Measurements from ENCODE around the gene PROKR2.
A peak's percentile ranks its signal among the peaks of the same experiment; 100 is the strongest.

Gene PROKR2

GRCh38 chr20:5361176-5361575 lies 44.4 kb upstream of the PROKR2 start:
- Histone ChIP-seq H3K4me3 (ENCODE audit: insufficient read depth in 1 of 2, low read depth in 1 of 2, low read length in 2 of 2) (no peak overlapping the region), H3K23ac (ENCODE audit: low read length in 2 of 2) (no peak overlapping the region), H3K36me3 (ENCODE audit: control insufficient read depth in 1 of 2, insufficient read depth in 2 of 2, low read depth in 1 of 2, low read length in 2 of 2) (no peaks in the 10 kb centered on the region), H3K4ac (ENCODE audit: low read depth in 1 of 2, low read length in 2 of 2) (no peak overlapping the region), H2BK15ac (ENCODE audit: low read depth, poor library complexity, severe bottlenecking) (no peak overlapping the region), H2BK5ac (ENCODE audit: low read depth, low read length, poor library complexity, severe bottlenecking) (no peak overlapping the region), H2BK12ac (ENCODE audit: low read length in 2 of 2) (no peak overlapping the region), H4K91ac (ENCODE audit: low read length) (no peak overlapping the region), H3K18ac (ENCODE audit: low read depth in 1 of 2, low read length in 2 of 2) (no peak overlapping the region), H3K27me3 (ENCODE audit: control insufficient read depth in 1 of 2, insufficient read depth in 1 of 2, low read length in 2 of 2) (no peaks in the 10 kb centered on the region), H3K79me1 (replicated peaks; ENCODE audit: low read length, poor library complexity, severe bottlenecking) (no peaks in the 10 kb centered on the region), H2BK120ac (ENCODE audit: low read depth, low read length) (no peak overlapping the region), H3K14ac (ENCODE audit: low read length in 2 of 2) (no peak overlapping the region), H2AK5ac (ENCODE audit: low read length, severe bottlenecking) (no peak overlapping the region), H2AFZ (ENCODE audit: low read depth, low read length) (no peak overlapping the region), H3K4me1 (ENCODE audit: control insufficient read depth, insufficient read depth, low read depth, low read length) (no peaks in the 10 kb centered on the region), H4K8ac (ENCODE audit: low read length) (no peak overlapping the region), H3K27ac (ENCODE audit: low read length, poor library complexity, severe bottlenecking) (no peak overlapping the region), H3K4me2 (ENCODE audit: low read length, poor library complexity, severe bottlenecking) (no peak overlapping the region), H3K9ac (ENCODE audit: low read length) (no peak overlapping the region), H3K9me3 (ENCODE audit: control insufficient read depth, low read length) (peaks cover 10% of the 10 kb centered on the region)
- 65% methylated on average over 2 of the region's 4 CpGs for WGBS
- no peak for DNase-seq

DNA sequence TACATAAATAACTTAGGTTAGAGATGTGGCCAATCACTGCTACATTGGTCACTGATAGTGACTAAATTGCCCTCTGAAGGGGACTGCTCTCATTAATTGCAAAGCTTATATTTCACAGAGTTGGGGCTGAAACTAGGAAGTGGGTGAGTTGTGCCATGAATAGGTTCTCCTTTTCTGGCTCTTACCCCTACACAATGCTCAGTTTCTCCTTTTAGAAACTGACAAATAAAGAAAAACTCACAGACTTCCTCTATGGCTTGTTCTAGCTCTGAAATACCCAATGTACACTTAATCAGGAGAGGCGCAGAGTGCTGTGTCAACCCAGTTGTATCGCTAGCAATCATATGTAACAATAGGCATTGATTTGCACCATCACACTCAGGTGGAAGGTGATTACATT lies 41.2 kb upstream of the PROKR2 start:
- DNase-seq: no peak
- 92% methylated on average over 2 of the region's 2 CpGs for WGBS
- peaks cover 4% of the 10 kb centered on the region for H3K9me3 ChIP-seq (ENCODE audit: control insufficient read depth, low read length)

GRCh38 chr20:5356941-5357340 lies 40.2 kb upstream of the PROKR2 start:
- no peak overlapping the region for H3K4ac ChIP-seq (ENCODE audit: low read depth in 1 of 2, low read length in 2 of 2)
- H2BK120ac ChIP-seq (ENCODE audit: low read depth, low read length): no peak overlapping the region
- no peak overlapping the region for H3K14ac ChIP-seq (ENCODE audit: low read length in 2 of 2)
- no peak overlapping the region for H2BK15ac ChIP-seq (ENCODE audit: low read depth, poor library complexity, severe bottlenecking)
- no peak overlapping the region for H3K27ac ChIP-seq (ENCODE audit: low read length, poor library complexity, severe bottlenecking)
- no peaks in the 10 kb centered on the region for H3K27me3 ChIP-seq (ENCODE audit: control insufficient read depth in 1 of 2, insufficient read depth in 1 of 2, low read length in 2 of 2)
- H3K9me3 ChIP-seq (ENCODE audit: control insufficient read depth, low read length): peaks cover 4% of the 10 kb centered on the region
- no peak overlapping the region for H4K8ac ChIP-seq (ENCODE audit: low read length)
- H3K4me1 ChIP-seq (ENCODE audit: control insufficient read depth, insufficient read depth, low read depth, low read length): no peaks in the 10 kb centered on the region
- WGBS: 79% methylated on average over 4 of the region's 4 CpGs
- H2BK5ac ChIP-seq (ENCODE audit: low read depth, low read length, poor library complexity, severe bottlenecking): no peak overlapping the region
- H3K23ac ChIP-seq (ENCODE audit: low read length in 2 of 2): no peak overlapping the region
- H3K4me2 ChIP-seq (ENCODE audit: low read length, poor library complexity, severe bottlenecking): no peak overlapping the region
- no peak overlapping the region for H2AFZ ChIP-seq (ENCODE audit: low read depth, low read length)
- H2BK12ac ChIP-seq (ENCODE audit: low read length in 2 of 2): no peak overlapping the region
- no peaks in the 10 kb centered on the region for H3K79me1 ChIP-seq (replicated peaks; ENCODE audit: low read length, poor library complexity, severe bottlenecking)
- no peak overlapping the region for H2AK5ac ChIP-seq (ENCODE audit: low read length, severe bottlenecking)
- H4K91ac ChIP-seq (ENCODE audit: low read length): no peak overlapping the region
- no peak overlapping the region for H3K9ac ChIP-seq (ENCODE audit: low read length)
- H3K4me3 ChIP-seq (ENCODE audit: insufficient read depth in 1 of 2, low read depth in 1 of 2, low read length in 2 of 2): no peak overlapping the region
- DNase-seq: peak; percentile 1
- H3K36me3 ChIP-seq (ENCODE audit: control insufficient read depth in 1 of 2, insufficient read depth in 2 of 2, low read depth in 1 of 2, low read length in 2 of 2): no peaks in the 10 kb centered on the region
- H3K18ac ChIP-seq (ENCODE audit: low read depth in 1 of 2, low read length in 2 of 2): no peak overlapping the region

More for the DNA sequence above, 41.2 kb upstream of the PROKR2 start:
- no peak overlapping the region for H3K4me2 ChIP-seq (ENCODE audit: low read length, poor library complexity, severe bottlenecking)
- no peak overlapping the region for H2BK15ac ChIP-seq (ENCODE audit: low read depth, poor library complexity, severe bottlenecking)
- no peak overlapping the region for H3K14ac ChIP-seq (ENCODE audit: low read length in 2 of 2)
- no peak overlapping the region for H3K9ac ChIP-seq (ENCODE audit: low read length)
- H3K27ac ChIP-seq (ENCODE audit: low read length, poor library complexity, severe bottlenecking): no peak overlapping the region
- no peaks in the 10 kb centered on the region for H3K27me3 ChIP-seq (ENCODE audit: control insufficient read depth in 1 of 2, insufficient read depth in 1 of 2, low read length in 2 of 2)
- no peak overlapping the region for H2BK120ac ChIP-seq (ENCODE audit: low read depth, low read length)
- H4K91ac ChIP-seq (ENCODE audit: low read length): no peak overlapping the region
- H3K18ac ChIP-seq (ENCODE audit: low read depth in 1 of 2, low read length in 2 of 2): no peak overlapping the region
- no peak overlapping the region for H2BK5ac ChIP-seq (ENCODE audit: low read depth, low read length, poor library complexity, severe bottlenecking)
- no peak overlapping the region for H2AFZ ChIP-seq (ENCODE audit: low read depth, low read length)
- no peak overlapping the region for H3K4me3 ChIP-seq (ENCODE audit: insufficient read depth in 1 of 2, low read depth in 1 of 2, low read length in 2 of 2)
- no peak overlapping the region for H4K8ac ChIP-seq (ENCODE audit: low read length)
- H3K79me1 ChIP-seq (replicated peaks; ENCODE audit: low read length, poor library complexity, severe bottlenecking): no peaks in the 10 kb centered on the region
- no peak overlapping the region for H2AK5ac ChIP-seq (ENCODE audit: low read length, severe bottlenecking)
- H3K4ac ChIP-seq (ENCODE audit: low read depth in 1 of 2, low read length in 2 of 2): no peak overlapping the region
- H3K4me1 ChIP-seq (ENCODE audit: control insufficient read depth, insufficient read depth, low read depth, low read length): no peaks in the 10 kb centered on the region
- H3K23ac ChIP-seq (ENCODE audit: low read length in 2 of 2): no peak overlapping the region
- H2BK12ac ChIP-seq (ENCODE audit: low read length in 2 of 2): no peak overlapping the region
- no peaks in the 10 kb centered on the region for H3K36me3 ChIP-seq (ENCODE audit: control insufficient read depth in 1 of 2, insufficient read depth in 2 of 2, low read depth in 1 of 2, low read length in 2 of 2)

DNA sequence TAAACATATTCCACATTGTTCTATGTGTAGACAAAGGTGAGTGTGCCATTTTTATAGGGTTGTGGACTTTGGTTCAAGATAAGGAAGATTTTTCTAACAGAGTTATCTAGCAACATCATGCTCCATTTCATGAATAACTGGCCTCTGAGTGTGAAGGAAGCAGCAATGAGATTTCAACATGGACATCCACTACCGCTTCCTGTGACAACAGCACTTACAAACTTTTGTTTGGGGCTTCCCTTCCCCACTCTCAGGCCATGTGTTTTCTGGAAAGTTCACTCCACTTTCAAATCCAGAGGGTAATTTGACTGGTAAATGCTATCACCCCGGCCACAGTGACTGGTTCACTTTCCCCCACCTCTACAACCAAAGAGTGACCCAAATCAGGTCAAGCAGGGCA lies 38.1 kb upstream of the PROKR2 start:
- Histone ChIP-seq H2BK5ac (ENCODE audit: low read depth, low read length, poor library complexity, severe bottlenecking) (no peak overlapping the region), H3K9ac (ENCODE audit: low read length) (no peak overlapping the region), H3K27ac (ENCODE audit: low read length, poor library complexity, severe bottlenecking) (no peak overlapping the region), H2BK15ac (ENCODE audit: low read depth, poor library complexity, severe bottlenecking) (no peak overlapping the region), H3K36me3 (ENCODE audit: control insufficient read depth in 1 of 2, insufficient read depth in 2 of 2, low read depth in 1 of 2, low read length in 2 of 2) (no peaks in the 10 kb centered on the region), H3K23ac (ENCODE audit: low read length in 2 of 2) (no peak overlapping the region), H2AFZ (ENCODE audit: low read depth, low read length) (no peak overlapping the region), H3K18ac (ENCODE audit: low read depth in 1 of 2, low read length in 2 of 2) (no peak overlapping the region), H4K91ac (ENCODE audit: low read length) (no peak overlapping the region), H3K4ac (ENCODE audit: low read depth in 1 of 2, low read length in 2 of 2) (no peak overlapping the region), H3K27me3 (ENCODE audit: control insufficient read depth in 1 of 2, insufficient read depth in 1 of 2, low read length in 2 of 2) (no peaks in the 10 kb centered on the region), H3K4me2 (ENCODE audit: low read length, poor library complexity, severe bottlenecking) (no peak overlapping the region), H3K4me1 (ENCODE audit: control insufficient read depth, insufficient read depth, low read depth, low read length) (no peaks in the 10 kb centered on the region), H4K8ac (ENCODE audit: low read length) (no peak overlapping the region), H3K4me3 (ENCODE audit: insufficient read depth in 1 of 2, low read depth in 1 of 2, low read length in 2 of 2) (no peak overlapping the region), H3K14ac (ENCODE audit: low read length in 2 of 2) (no peak overlapping the region), H2BK12ac (ENCODE audit: low read length in 2 of 2) (no peak overlapping the region), H2BK120ac (ENCODE audit: low read depth, low read length) (no peak overlapping the region), H2AK5ac (ENCODE audit: low read length, severe bottlenecking) (no peak overlapping the region), H3K9me3 (ENCODE audit: control insufficient read depth, low read length) (no peaks in the 10 kb centered on the region), H3K79me1 (replicated peaks; ENCODE audit: low read length, poor library complexity, severe bottlenecking) (no peaks in the 10 kb centered on the region)
- DNase-seq: peak; percentile 5
- 97% methylated on average over 2 of the region's 2 CpGs for WGBS
